GM19240 (cell line): ENCODE results near the gene LKAAEAR1.

Experiments
- DNase-seq: peaks from one replicate; pipeline ENCODE4 v3.0.0; 2011; ENCODE audit warnings: low spot score; ENCODE audit not compliant: insufficient read length

LKAAEAR1 gene

DNA sequence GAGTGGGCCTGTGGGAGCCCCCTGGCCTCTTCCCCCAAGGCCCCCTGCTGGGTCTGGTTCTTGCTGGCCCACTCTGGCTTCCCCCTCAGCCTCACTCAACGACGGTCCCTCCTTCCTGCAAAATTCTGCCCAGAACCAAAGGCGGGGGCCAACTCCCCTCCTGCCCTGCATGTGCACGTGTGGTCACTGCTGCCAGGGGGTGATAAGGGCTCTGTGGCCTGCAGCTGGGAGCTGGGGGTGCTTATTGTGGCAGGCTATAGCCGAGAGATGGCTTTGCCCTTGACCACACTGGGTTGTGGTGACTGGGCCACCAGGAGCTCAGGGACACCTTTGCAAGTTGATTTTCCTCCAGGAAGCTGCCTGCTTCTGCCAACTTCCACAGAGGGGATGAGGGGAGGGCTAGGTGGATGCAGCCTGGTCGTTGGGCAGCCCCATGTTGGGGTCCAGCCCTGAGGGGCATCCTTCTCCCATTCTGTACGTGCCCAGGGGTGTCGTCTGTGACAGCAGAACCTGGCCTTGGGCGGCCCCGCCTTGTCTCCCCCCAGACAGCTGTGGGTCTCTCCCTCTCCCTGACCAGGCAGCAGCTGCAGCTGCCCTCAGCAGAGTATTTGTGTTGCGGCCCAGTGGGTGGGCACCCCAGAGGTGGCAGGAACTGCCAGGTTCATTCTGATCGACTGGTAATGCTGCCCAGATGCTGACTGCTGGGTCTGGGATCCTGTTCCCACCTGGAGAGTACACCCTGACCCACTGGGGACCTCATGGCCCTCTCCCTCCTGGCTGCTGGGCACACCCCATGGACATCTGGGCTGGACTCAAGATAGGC is 15.6 kb downstream of the LKAAEAR1 start:
- DNase-seq: no peak

DNA sequence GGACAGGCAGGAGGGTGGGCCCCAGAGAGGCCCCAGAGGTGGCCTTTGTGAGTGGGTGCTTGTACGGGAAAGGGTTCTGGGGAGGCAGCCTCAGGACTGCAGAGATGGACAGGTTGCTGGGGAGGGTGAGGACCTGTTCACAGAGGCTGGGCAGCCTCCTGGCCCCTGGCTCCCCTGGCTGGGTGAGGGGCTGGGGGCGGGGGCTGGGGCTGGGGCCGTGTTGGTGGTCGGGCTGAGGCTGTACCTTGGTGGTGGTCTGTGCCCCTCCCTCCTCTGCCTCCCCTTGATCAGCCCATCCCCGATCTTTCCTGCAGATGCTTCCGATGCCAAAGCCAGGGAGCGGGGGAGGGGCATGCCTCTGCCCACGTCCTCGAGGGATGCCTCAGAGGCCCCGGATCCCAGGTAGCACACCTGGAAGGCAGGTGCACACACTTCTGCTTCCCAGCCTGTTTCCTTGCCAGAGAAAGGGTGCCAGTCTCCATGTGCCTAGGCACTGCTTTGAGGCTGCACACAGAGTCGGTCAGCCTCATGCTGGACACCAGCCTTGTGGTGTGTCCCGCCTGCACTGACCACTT is 16.4 kb downstream of the LKAAEAR1 start:
- DNase-seq: no peak

GRCh38 chr20:64067005-64067632 is 17.1 kb downstream of the LKAAEAR1 start:
- no peak for DNase-seq

GRCh38 chr20:64065974-64066343 is 18.2 kb downstream of the LKAAEAR1 start:
- peak; percentile 69 for DNase-seq

- no peak for DNase-seq
Measured at GRCh38 chr20:64065062-64065973, 18.9 kb downstream of the LKAAEAR1 start.

DNA sequence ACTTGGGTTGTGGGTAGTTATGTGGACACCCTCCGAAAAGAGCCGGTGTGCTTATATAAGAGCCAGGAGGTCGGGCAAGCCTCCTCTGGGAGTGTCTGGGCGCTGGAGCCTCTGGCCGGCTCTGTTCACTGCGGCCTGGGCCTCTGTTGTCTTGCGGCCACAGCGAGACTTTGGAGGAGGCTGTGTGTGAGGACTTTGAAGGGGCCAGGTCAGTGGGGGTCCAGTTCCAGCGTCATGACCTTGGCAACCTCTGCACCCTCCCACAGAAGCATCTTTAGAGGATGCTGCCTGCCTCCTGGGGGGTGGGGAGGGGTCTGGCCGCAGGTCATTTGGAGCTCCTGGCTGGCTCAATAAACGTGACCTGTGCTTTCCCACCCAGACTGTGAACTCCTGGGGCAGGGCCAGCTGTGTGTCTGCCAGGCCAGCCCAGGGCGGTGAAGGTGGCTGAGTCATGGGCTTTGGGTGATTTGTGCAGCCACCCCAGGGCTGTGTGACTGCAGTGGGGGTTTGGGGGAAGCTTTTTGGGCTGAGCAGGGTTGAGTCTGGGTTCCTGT is 20.0 kb downstream of the LKAAEAR1 start:
- DNase-seq: no peak

GRCh38 chr20:64063389-64064144 is 20.6 kb downstream of the LKAAEAR1 start:
- DNase-seq: no peak

GRCh38 chr20:64062596-64063388 is 21.4 kb downstream of the LKAAEAR1 start, which contains the start of gene TCEA2:
Gene TCEA2, plus strand, starts transcription at chr20:64063198. Its CDS starts 115 bp downstream, at chr20:64063313.
- peak; percentile 98 for DNase-seq

- DNase-seq: no peak
Measured at GRCh38 chr20:64062276-64062595, 22.0 kb downstream of the LKAAEAR1 start.

GRCh38 chr20:64058536-64058935 is 25.7 kb downstream of the LKAAEAR1 start:
- DNase-seq: no peak

GRCh38 chr20:64057628-64058498 is 26.3 kb downstream of the LKAAEAR1 start:
- peak; percentile 93 for DNase-seq

DNA sequence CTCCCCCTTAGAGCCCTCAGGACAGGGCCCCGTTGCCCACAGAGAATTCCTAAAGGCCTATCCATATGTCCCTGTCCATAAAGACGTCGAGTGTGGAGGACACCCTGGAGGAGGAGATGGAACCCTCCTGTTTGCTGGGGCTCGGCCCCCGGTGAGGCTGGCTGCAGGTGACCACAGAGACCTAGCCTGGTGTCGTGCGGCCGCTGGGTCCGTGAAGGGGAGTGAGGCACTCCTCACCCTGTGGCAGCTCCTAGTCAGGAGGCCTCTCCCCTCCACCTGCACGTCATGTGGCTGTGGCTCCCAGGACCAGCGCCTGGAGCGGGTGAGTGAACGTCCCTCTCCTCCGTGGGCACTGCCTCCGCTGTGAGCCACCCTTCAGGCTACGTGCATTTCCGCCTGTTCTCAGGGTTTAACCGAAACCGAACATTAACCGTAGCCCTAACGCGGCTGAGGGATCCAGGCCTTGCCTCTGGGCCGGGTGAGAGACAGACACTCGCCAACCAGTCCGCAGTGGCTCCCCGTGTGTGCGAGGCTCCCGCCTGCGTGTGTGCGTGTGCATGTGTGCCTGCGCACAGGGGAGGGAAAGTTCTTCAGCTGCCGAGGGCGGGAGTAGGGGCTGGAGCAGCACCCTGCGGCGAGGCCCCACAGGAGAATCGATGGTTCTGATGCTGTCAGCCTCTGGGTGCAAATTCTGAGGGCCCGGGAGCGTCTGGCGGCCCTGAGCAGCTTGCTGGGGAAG is 27.1 kb downstream of the LKAAEAR1 start:
- DNase-seq: no peak

DNA sequence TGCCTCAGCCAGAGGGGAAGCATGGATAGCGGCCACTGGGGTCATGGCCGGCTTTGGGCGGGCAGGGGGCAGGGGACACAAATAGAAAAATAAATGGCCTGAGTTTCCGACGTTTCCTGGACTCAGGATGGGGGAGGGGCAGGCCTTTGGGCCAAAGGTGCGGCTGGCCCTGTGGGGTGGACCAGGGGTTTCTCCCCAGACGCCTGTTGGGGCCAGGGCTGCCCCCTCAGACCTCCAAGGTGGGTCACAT is 27.6 kb downstream of the LKAAEAR1 start:
- DNase-seq: no peak

DNA sequence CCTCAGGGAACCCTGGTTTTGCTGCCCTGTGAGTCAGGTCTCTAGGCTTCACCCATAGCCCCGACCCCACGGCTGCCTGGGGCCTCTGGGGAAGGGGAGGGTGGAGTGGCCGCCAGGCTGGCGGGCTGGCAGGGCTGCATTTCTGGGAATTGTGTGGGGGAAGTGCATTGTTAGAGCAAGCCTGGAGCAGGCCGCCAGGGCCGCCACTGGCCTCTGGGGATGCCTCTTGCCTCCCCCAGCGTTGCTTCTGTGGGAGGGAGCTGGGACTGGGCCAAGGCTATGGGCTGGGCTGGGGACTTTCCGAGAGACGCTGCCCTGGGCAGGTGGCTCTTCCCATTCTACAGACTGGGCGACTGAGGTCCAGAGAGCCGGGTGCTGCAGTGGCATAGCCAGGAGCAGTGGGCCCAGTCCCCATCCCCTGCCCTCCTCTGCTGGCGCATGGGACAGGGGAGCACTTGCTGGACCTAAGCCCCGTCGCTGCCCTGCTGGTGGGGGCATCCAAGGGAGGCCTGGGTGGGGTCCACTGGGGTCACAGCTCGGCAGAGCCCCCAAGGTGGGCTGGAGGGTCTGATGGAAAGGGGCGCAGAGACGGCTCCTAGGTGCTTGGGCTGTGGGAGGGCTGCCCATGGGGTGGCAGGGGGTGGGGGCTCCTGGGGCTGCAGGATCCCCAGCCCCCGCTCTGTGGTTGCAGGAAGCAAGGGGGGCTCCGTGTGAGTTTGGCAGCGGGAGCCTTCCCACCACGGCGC is 28.1 kb downstream of the LKAAEAR1 start:
- DNase-seq: no peak

- no peak for DNase-seq
Measured at GRCh38 chr20:64055396-64055892, 28.8 kb downstream of the LKAAEAR1 start.

- no peak for DNase-seq
Measured at GRCh38 chr20:64053841-64054661, 30.1 kb downstream of the LKAAEAR1 start.
